HepG2 (cell line): ENCODE measurements around the gene TAB2. TPM values are rescaled to one million over a fixed set of nuclear protein-coding genes. Genes with fewer than 3 reads are reported as not detected.

Source experiments
- ATAC-seq: fragments of 200-7000 bp; cut with Tn5 transposase; 3 replicates; pipeline ENCODE4 v1.9.1; 2020; ENCODE audit warnings: mild to moderate bottlenecking, moderate library complexity
- BruUV-seq: library from RNA; stranded (reverse); fragments of 400-500 nt; replicated peaks from 2 replicates; lab custom pipeline; 2021; lab: Mats Ljungman, UMichigan
- CTCF ChIA-PET: fragments of 300-600 bp; formaldehyde crosslinking; extraction: SDS; loops from one replicate; lab custom pipeline; 2021; ENCODE audit warnings: low total read pairs, inconsistent platforms, low intra/inter-chr PET ratio; lab: Yijun Ruan, JAX
- POLR2A ChIA-PET: fragments of 350-600 bp; sonication (Branson Sonifier 250); formaldehyde crosslinking; loops from one replicate; lab custom pipeline; 2020; ENCODE audit warnings: antibody characterized with exemption, inconsistent platforms; lab: Yijun Ruan, JAX
- DNase-seq: peaks from one replicate; pipeline ENCODE4 v3.0.0-alpha.2; 2015; ENCODE audit warnings: low spot score
- FAIRE-seq: peaks from 3 replicates; lab custom pipeline; 2011; peaks lifted over from hg19 to GRCh38; lab: Jason Lieb, UNC
- H2AFZ ChIP-seq: one replicate; pipeline ENCODE4 v1.6.1; 2011; ENCODE audit warnings: low read length, inconsistent platforms
- H3K27ac ChIP-seq: fragments of 300-600 bp; 3 replicates; pipeline ENCODE4 v1.8.0; 2011; ENCODE audit warnings: mixed run types, mild to moderate bottlenecking, mixed read lengths, low read length, inconsistent platforms; ENCODE audit not compliant: insufficient read depth; ENCODE audit errors: extremely low read length
- H3K27me3 ChIP-seq, 2 experiments: fragments of 200-600 bp in 1 of 2; 2 replicates in 1 of 2; 3 replicates in 1 of 2; pipeline versions ENCODE4 v1.6.0 to v1.8.0; 2011; ENCODE audit warnings: low read length in 2 of 2, mild to moderate bottlenecking in 2 of 2, moderate library complexity in 2 of 2, inconsistent platforms in 1 of 2; ENCODE audit not compliant: insufficient read depth in 2 of 2, control insufficient read depth in 1 of 2
- H3K36me3 ChIP-seq, 2 experiments: fragments of 200-600 bp in 1 of 2; replicated peaks in 1 of 2; 2 replicates in 1 of 2; 3 replicates in 1 of 2; pipeline versions ENCODE4 v1.5.1 to v1.8.0; 2011; ENCODE audit warnings: low read length in 2 of 2, inconsistent platforms in 1 of 2; ENCODE audit not compliant: insufficient read depth in 2 of 2, control insufficient read depth in 1 of 2
- H3K4me1 ChIP-seq: 2 replicates; pipeline ENCODE4 v1.5.1; 2012; ENCODE audit warnings: low read length, inconsistent platforms; ENCODE audit not compliant: insufficient read depth
- H3K4me2 ChIP-seq: 2 replicates; pipeline ENCODE4 v1.6.0; 2011; ENCODE audit warnings: low read depth, low read length, inconsistent platforms
- H3K4me3 ChIP-seq, 3 experiments: fragments of 200-600 bp in 1 of 3; sonication (generic), shearing (Covaris generic) in 1 of 3; replicated peaks in 1 of 3; 2 replicates each; pipeline ENCODE4 v1.5.1; 2011 to 2016; ENCODE audit warnings: low read length in 3 of 3, inconsistent platforms in 2 of 3, low read depth in 2 of 3, mild to moderate bottlenecking in 2 of 3, control low read depth in 1 of 3, mixed read lengths in 1 of 3; ENCODE audit not compliant: insufficient read depth in 1 of 3
- H3K79me2 ChIP-seq: one replicate; pipeline ENCODE4 v1.6.1; 2011; ENCODE audit warnings: low read length, inconsistent platforms; ENCODE audit not compliant: insufficient read depth
- H3K9ac ChIP-seq: 2 replicates; pipeline ENCODE4 v1.6.0; 2011; ENCODE audit warnings: mild to moderate bottlenecking, low read depth, low read length, inconsistent platforms; ENCODE audit not compliant: insufficient read depth
- H3K9me3 ChIP-seq: 2 replicates; pipeline ENCODE4 v1.5.1; 2012; ENCODE audit warnings: mild to moderate bottlenecking, low read length
- H4K20me1 ChIP-seq: 2 replicates; pipeline ENCODE4 v1.6.0; 2011; ENCODE audit warnings: inconsistent platforms, mild to moderate bottlenecking, low read length, moderate library complexity; ENCODE audit not compliant: insufficient read depth
- ZHX2 ChIP-seq, 2 experiments: sonication (generic) in 1 of 2; formaldehyde crosslinking in 1 of 2; IDR thresholded peaks; 2 replicates each; pipeline versions ENCODE4 v1.6.1 to v1.9.0; 2014 to 2022; ENCODE audit warnings: antibody characterized with exemption in 1 of 2, borderline replicate concordance in 1 of 2, inconsistent platforms in 1 of 2, low read depth in 1 of 2, missing genetic modification reagents in 1 of 2
- WGBS: methylation state at CpG from one replicate; pipeline ENCODE4 v1.1.6; 2017; ENCODE audit warnings: low lambda C conversion rate; 5-methylcytosine and 5-hydroxymethylcytosine counted together
- in situ Hi-C: cut with HindIII; loops from 2 replicates; pipeline ENCODE4 v1.10.0; 2017; ENCODE audit warnings: low pct_unique_long_range_greater_than_20kb; ENCODE audit not compliant: extremely low pct_ligation_motif_present
- intact Hi-C: fragments of 100-400 bp; cut with micrococcal nuclease; formaldehyde crosslinking; loops from one replicate; pipeline ENCODE4 v1.10.0; 2022; ENCODE audit not compliant: unreplicated experiment
- polyA plus RNA-seq, 8 experiments: library from polyadenylated mRNA; depleted of rRNA in 3 of 8; stranded (reverse) in 7 of 8; unstranded in 1 of 8; fragments of >200 nt; fragmentation: Illumina TruSeq in 4 of 8; extraction: Trizol in 4 of 8; gene quantifications; 2 replicates each; pipeline versions ENCODE4 v1.2.1 to v1.2.3, GENCODE V29; 2011 to 2016; ENCODE audit warnings: low read depth in 4 of 8, missing spikeins in 1 of 8, mixed read lengths in 1 of 8; ENCODE audit not compliant: insufficient read depth in 1 of 8
- total RNA-seq, 5 experiments: library from RNA; depleted of rRNA; stranded (reverse); fragments of >200 nt; fragmentation: Illumina TruSeq; extraction: Trizol; gene quantifications; 2 replicates each; pipeline ENCODE4 v1.2.3, GENCODE V29; 2016; ENCODE audit warnings: low read depth in 1 of 5

The TAB2 gene
- total and polyA plus RNA-seq, 2 of the 13 experiments (the other 11 are each of a cell fraction or from before 2014, with no cell fraction given): 23.7 to 50.2 TPM

- no peak overlapping the region for H2AFZ ChIP-seq
- H3K9ac ChIP-seq: no peak overlapping the region
- H3K36me3 ChIP-seq: no peaks in the 10 kb centered on the region
- TF ChIP-seq ZHX2 (IDR thresholded peaks at IDR 0.05; ENCODE audit: low read depth): no peak
- TF ChIP-seq ZHX2 (CRISPR knock-in tag; IDR thresholded peaks at IDR 0.05; ENCODE audit: borderline replicate concordance): no peak
- H3K79me2 ChIP-seq: no peaks in the 10 kb centered on the region
- 96% methylated on average over 11 of the region's 14 CpGs for WGBS
- ATAC-seq: no peak
- no peak for DNase-seq
- no peaks in the 10 kb centered on the region for H3K27me3 ChIP-seq
- FAIRE-seq: no peak
- H4K20me1 ChIP-seq: no peaks in the 10 kb centered on the region
- no peak overlapping the region for H3K4me2 ChIP-seq
- no peaks in the 10 kb centered on the region for H3K9me3 ChIP-seq
- intact Hi-C loops (loop anchor here (5.0 kb wide), 1 partner anchor 67 kb away; no protein-coding TSS in a partner anchor), in situ Hi-C loops (no loop called here)
- H3K27ac ChIP-seq: no peak overlapping the region
- ChIA-PET POLR2A (no interaction called here), CTCF (no interaction called here)
- H3K4me3 ChIP-seq: no peak overlapping the region
- H3K4me1 ChIP-seq: peaks cover 36% of the 10 kb centered on the region
- no TSS peak for BruUV-seq
Measured at GRCh38 chr6:149449831-149450678, 132.5 kb downstream of the TAB2 start.
